ENCODE measurements around the gene INPP5D.
"Not testable (repeated sequence)": the region's sequence is repeated elsewhere in the genome, so short reads cannot be mapped to it uniquely, and the experiment has no call there.

INPP5D gene

GRCh38 chr2:233185963-233186362 lies 125.8 kb downstream of the INPP5D start:
- no peak overlapping the region for H3K4me3 ChIP-seq (replicated peaks; ENCODE audit: low read depth, low read length)
- TF ChIP-seq CTCF (IDR thresholded peaks at IDR 0.05; ENCODE audit: low read depth, low read length, missing control alignments) = no peak
- DNase-seq (ENCODE audit: extremely low read depth, low read depth) = no peak

GRCh38 chr2:233186851-233187250 lies 126.7 kb downstream of the INPP5D start:
- TF ChIP-seq CTCF (IDR thresholded peaks at IDR 0.05; ENCODE audit: low read depth, low read length, missing control alignments) = no peak
- H3K4me3 ChIP-seq (replicated peaks; ENCODE audit: low read depth, low read length) = no peak overlapping the region
- DNase-seq (ENCODE audit: extremely low read depth, low read depth) = no peak

GRCh38 chr2:233189025-233189424 lies 128.9 kb downstream of the INPP5D start:
- DNase-seq (ENCODE audit: extremely low read depth, low read depth) = no peak
- no peak overlapping the region for H3K4me3 ChIP-seq (replicated peaks; ENCODE audit: low read depth, low read length)
- TF ChIP-seq CTCF (IDR thresholded peaks at IDR 0.05; ENCODE audit: low read depth, low read length, missing control alignments) = no peak

- not testable (repeated sequence) for H3K4me3 ChIP-seq (replicated peaks; ENCODE audit: low read depth, low read length); DNase-seq (ENCODE audit: extremely low read depth, low read depth)
Measured at GRCh38 chr2:233191016-233191415, 130.9 kb downstream of the INPP5D start.

GRCh38 chr2:233193738-233194137 lies 133.6 kb downstream of the INPP5D start:
- DNase-seq (ENCODE audit: extremely low read depth, low read depth) = no peak
- no peak for TF ChIP-seq CTCF (IDR thresholded peaks at IDR 0.05; ENCODE audit: low read depth, low read length, missing control alignments)
- no peak overlapping the region for H3K4me3 ChIP-seq (replicated peaks; ENCODE audit: low read depth, low read length)

- DNase-seq (ENCODE audit: extremely low read depth, low read depth) = no peak
- TF ChIP-seq CTCF (IDR thresholded peaks at IDR 0.05; ENCODE audit: low read depth, low read length, missing control alignments) = no peak
Measured at GRCh38 chr2:233195027-233195426, 134.9 kb downstream of the INPP5D start.

GRCh38 chr2:233197022-233197421 lies 136.9 kb downstream of the INPP5D start:
- no peak for TF ChIP-seq CTCF (IDR thresholded peaks at IDR 0.05; ENCODE audit: low read depth, low read length, missing control alignments)
- DNase-seq (ENCODE audit: extremely low read depth, low read depth) = no peak
- no peak overlapping the region for H3K4me3 ChIP-seq (replicated peaks; ENCODE audit: low read depth, low read length)

More at GRCh38 chr2:233195027-233195426, 134.9 kb downstream of the INPP5D start:
- no peak overlapping the region for H3K4me3 ChIP-seq (replicated peaks; ENCODE audit: low read depth, low read length)

Data from HFF-Myc (cell line).